GM18517 (cell line): ENCODE measurements around the gene CIT.
"Not testable (repeated sequence)": the region's sequence is repeated elsewhere in the genome, so short reads cannot be mapped to it uniquely, and the experiment has no call there.

Source experiments
- ATAC-seq: cut with Tn5 transposase; IDR thresholded peaks from one replicate; pipeline ENCODE4 v1.9.1; 2021; ENCODE audit warnings: mild to moderate bottlenecking, moderate library complexity; ENCODE audit not compliant: unreplicated experiment

CIT gene, protein sequence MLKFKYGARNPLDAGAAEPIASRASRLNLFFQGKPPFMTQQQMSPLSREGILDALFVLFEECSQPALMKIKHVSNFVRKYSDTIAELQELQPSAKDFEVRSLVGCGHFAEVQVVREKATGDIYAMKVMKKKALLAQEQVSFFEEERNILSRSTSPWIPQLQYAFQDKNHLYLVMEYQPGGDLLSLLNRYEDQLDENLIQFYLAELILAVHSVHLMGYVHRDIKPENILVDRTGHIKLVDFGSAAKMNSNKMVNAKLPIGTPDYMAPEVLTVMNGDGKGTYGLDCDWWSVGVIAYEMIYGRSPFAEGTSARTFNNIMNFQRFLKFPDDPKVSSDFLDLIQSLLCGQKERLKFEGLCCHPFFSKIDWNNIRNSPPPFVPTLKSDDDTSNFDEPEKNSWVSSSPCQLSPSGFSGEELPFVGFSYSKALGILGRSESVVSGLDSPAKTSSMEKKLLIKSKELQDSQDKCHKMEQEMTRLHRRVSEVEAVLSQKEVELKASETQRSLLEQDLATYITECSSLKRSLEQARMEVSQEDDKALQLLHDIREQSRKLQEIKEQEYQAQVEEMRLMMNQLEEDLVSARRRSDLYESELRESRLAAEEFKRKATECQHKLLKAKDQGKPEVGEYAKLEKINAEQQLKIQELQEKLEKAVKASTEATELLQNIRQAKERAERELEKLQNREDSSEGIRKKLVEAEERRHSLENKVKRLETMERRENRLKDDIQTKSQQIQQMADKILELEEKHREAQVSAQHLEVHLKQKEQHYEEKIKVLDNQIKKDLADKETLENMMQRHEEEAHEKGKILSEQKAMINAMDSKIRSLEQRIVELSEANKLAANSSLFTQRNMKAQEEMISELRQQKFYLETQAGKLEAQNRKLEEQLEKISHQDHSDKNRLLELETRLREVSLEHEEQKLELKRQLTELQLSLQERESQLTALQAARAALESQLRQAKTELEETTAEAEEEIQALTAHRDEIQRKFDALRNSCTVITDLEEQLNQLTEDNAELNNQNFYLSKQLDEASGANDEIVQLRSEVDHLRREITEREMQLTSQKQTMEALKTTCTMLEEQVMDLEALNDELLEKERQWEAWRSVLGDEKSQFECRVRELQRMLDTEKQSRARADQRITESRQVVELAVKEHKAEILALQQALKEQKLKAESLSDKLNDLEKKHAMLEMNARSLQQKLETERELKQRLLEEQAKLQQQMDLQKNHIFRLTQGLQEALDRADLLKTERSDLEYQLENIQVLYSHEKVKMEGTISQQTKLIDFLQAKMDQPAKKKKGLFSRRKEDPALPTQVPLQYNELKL (N-terminal part only)

DNA sequence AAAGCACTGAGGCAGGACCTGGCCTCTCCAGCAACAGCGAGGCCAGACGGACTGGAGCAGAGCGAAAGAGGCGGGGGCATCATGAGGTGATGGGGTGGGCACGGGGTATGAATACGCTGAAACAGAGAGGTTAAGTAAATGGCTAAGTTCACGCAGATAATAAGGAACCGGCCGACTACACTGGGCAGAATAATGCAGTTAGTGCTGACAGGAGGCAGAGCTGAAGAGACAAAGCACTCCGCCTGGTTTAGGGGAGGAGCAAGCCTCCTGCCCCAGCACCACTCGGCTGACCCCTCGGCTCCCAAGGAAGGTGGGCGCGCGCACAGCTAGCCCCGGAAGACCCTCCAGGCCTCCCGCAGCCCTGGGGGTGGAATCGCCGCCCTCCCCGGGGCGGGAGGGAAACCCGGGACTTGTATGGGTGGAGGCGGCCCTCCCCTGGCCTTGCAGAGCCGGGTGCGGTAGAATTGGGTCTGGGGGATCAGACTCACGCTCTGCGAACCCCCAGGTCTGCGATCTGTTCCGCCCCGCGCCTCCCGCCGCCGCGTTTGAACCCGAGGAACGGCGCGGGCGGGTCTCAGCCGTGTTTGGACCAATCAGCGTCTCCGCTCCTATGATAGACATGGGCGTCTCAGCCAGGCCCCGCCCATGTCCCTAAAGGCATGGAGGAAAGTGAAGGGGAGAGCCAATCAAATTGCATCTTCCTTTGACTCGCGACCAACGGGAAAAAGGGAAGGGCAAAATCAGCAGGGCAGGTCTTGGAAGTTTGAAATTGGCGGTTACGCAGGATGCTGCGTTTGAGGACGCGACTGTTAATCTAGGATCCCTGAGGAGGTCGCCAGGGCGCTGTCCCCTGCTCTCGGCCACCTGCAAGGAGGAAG, at the start of gene CIT:
Gene CIT, minus strand, starts transcription at position 560 of the 878 bp plus-strand sequence. CDS start 1,152 bp downstream, outside the sequence.
- peak; percentile 98 for ATAC-seq

GRCh38 chr12:119925269-119925668, 48.1 kb upstream of the CIT start:
- no peak for ATAC-seq

DNA sequence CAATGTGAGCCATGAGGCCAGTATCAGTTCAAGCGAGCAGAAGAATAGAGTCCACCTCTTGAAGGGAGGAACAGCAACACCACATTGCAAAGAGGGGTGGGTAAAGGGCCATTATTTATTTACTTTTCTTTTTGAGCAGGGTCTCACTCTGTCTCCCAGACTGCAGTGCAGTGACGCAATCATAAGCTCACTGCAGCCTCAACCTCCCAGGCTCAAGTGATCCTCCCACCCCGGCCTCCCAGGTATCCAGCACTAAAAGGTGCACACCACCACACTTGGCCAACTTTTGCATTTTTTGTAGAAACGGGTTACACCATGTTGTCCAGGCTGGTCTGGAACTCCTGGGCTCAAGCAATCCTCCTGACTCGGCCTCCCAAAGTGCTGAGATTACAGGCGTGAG, 42.9 kb upstream of the CIT start:
- ATAC-seq: no peak

DNA sequence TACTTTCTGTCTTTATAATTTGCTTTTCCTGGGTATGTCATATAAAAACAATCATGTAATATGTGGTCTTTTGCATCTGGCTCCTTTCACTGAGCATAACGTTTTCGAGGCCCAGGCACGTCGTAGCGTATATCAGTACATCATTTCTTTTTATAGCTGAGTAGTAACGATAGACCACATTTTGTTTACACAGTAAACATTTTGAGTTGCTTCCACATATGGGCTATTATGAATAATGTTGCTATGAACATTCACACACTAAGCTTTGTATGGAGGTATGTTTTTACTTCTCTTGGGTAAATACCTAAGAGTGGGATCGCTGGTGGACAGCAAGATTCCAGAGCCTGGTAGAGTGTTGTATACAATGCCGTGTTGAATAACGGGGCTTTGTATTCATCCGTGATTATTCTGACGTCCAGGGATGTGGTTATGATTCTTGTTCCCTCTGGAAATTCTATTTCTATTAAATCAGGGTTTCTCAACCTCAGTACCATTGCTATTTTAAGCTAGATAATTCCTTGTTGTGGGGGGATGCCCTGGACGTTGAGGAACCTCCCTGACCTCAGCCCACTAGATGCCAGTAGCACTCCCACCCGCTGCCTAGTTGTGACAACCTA, 38.9 kb upstream of the CIT start:
- ATAC-seq: no peak

GRCh38 chr12:119914666-119915065, 37.5 kb upstream of the CIT start:
- ATAC-seq: no peak

GRCh38 chr12:119913536-119914330, 36.6 kb upstream of the CIT start:
- no peak for ATAC-seq

DNA sequence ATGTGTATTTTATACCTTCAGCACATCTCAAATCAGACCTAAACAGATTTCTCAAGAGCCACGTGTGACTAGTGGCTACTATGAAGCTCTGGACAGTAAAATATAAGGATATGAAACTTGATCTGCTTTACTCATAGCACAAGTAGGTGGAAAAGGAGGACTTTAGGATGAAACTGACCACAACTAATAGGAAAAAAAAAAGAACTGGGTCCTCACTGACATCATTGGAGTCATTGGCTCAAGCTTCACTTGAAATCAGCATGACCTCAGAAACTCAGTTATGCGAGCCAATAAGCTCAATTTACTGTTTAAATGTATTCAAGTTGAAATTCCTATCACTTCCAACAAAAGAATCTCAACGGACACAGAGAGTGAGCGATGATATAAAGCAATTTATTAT, 34.1 kb upstream of the CIT start:
- no peak for ATAC-seq

GRCh38 chr12:119910586-119910985, 33.5 kb upstream of the CIT start:
- no peak for ATAC-seq

DNA sequence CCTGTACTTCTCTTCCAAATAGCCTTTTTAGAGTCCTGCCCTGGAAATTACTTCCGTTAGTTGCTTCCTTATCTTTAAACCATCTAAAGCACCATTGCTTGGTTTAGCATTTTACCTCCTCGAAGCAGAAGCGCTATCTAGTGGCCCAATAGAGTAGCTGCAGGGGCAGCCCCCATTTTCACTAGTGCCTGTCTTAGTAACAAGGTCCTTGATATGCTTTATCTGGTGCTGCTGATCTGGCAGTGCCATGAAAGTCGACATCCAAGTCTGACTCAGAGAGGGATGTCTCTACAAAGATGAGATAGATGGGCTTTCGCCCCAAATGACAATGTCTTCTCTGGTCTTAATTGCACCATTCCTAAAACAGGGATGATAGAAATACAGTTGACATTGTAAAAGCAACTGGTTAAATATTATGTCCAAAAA, 25.0 kb upstream of the CIT start:
- ATAC-seq: peak; percentile 52

GRCh38 chr12:119901670-119902069, 24.6 kb upstream of the CIT start:
- no peak for ATAC-seq

- ATAC-seq: no peak
Observed at GRCh38 chr12:119894916-119895315, 17.8 kb upstream of the CIT start.

DNA sequence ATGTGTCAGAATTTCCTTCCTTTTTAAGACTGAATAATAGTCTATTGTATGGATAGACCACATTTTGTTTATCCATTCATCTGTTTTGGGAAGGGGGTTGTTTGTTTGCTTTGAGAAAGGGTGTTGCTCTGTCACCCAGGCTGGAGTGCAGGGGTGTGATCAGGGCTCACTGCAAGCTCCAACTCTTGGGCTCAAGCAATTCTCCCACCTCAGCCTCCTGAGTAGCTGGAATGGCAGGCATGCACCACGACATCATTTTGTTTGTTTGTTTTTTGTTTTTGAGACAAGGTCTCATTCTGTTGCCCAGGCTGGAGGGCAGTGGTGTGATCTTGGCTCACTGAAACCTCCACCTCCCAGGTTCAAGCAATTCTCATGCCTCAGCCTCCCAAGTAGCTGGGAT, 15.5 kb upstream of the CIT start:
- ATAC-seq: not testable (repeated sequence)

- no peak for ATAC-seq
Observed at GRCh38 chr12:119885549-119885948, 8.4 kb upstream of the CIT start.

DNA sequence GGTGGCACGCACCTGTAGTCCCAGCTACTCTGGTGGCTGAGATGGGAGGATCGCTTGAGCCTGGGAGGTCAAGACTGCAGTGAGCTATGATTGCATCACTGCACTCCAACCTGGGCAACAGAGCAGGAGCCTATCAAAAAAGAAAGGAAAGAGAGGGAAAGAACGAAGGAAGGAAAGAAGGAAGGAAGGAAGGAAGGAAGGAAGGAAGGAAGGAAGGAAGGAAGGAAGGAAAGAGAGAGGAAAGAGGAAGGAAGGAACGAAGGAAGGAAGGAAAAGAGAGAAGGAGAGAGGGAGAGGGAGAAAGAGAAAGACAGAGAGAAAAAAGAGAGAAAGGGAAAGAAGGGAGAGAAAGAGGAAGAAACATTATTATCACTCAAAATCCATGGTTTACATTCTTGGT, 6.7 kb upstream of the CIT start:
- not testable (repeated sequence) for ATAC-seq

- no peak for ATAC-seq
Observed at GRCh38 chr12:119883237-119883636, 6.1 kb upstream of the CIT start.

GRCh38 chr12:119877639-119877948, 474 bp upstream of the CIT start:
- ATAC-seq: no peak

DNA sequence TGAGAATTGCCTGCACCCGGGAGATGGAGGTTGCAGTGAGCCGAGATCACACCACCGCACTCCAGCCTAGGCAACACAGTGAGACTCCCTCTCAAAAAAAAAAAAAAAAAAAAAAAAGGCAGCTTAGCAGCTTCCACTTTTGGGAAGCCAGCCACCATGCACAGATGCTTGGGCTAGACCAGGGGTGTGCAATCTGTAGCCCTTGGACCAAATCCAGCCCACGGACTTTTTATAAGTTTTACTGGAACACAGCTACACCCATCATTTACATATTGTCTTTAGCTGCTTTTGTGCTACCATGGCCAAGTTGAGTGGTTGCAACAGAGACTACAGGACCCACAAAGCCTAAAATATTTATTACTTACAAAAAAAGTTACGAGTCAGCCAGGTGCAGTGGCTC, 6.7 kb downstream of the CIT start:
- ATAC-seq: no peak

DNA sequence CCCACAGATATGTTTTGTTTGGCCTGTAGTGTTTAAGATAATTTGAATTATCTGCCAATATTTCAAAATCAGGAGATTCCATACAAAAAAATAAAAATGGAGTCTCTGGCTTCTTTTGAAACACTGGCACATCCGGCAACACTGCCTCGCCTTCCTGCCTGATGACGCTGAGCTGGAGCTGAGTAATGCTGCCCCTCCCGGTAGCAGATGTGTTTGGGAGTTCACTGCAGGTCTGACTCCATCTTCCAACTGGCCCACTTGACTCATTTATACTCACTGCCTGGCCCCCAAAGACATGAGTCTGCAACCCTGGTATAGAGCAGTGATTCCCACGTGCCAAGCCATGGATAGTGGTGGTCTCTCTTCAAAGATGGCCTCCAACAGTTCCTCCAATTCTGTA, 7.4 kb downstream of the CIT start:
- ATAC-seq: no peak

DNA sequence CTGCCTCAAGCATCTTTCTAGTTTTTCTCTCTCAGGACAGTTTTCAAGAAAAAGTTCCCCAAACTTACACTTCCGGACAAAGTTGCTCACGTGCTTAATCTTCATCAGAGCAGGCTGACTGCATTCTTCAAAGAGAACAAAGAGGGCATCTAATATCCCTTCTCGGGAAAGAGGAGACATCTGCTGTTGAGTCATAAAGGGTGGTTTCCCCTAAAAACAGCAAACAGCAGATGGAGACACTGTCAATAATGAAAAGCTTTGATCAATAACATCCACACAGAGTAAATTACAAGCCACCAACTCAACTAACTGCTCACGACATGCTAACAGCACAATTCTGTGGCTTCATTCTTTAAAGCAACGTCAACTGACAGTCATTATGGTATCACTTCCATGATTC, 8.1 kb downstream of the CIT start:
- ATAC-seq: no peak
